Heart left ventricle (tissue), 16 donors: Measurements from ENCODE around the gene PDGFC. TPM values are rescaled to one million over a fixed set of nuclear protein-coding genes. Genes with fewer than 3 reads are reported as not detected.

Experiments
- ATAC-seq, 4 donors: fragments of 200-7000 bp; cut with Tn5 transposase; one replicate each; pipeline ENCODE4 v1.9.1; 2020 to 2022; ENCODE audit warnings: moderate library complexity in 4 of 4, mild to moderate bottlenecking in 3 of 4, moderate number of reproducible peaks in 1 of 4
- DNase-seq, 5 donors: peaks; one replicate each; pipeline ENCODE4 v3.0.0-alpha.2; 2020
- H3K27ac ChIP-seq, 12 donors: fragments of 200-600 bp; sonication (generic) in 4 of 12; one replicate each; pipeline versions ENCODE4 v1.5.0 to v1.8.0; 2016 to 2022; ENCODE audit warnings: mild to moderate bottlenecking in 2 of 12
- H3K27me3 ChIP-seq, 9 donors: fragments of 200-600 bp; sonication (generic) in 2 of 9; one replicate each; pipeline versions ENCODE4 v1.5.1 to v1.8.0; 2016 to 2022; ENCODE audit warnings: mild to moderate bottlenecking in 3 of 9
- H3K36me3 ChIP-seq, 9 donors: fragments of 200-600 bp; sonication (generic) in 2 of 9; one replicate each; pipeline versions ENCODE4 v1.5.0 to v1.8.0; 2018 to 2022; ENCODE audit warnings: mild to moderate bottlenecking in 2 of 9
- H3K4me1 ChIP-seq, 12 donors: fragments of 200-600 bp; sonication (generic) in 4 of 12; one replicate each; pipeline versions ENCODE4 v1.5.0 to v1.8.0; 2016 to 2022; ENCODE audit warnings: mild to moderate bottlenecking in 3 of 12
- H3K4me3 ChIP-seq, 12 donors: fragments of 200-600 bp; sonication (generic) in 4 of 12; one replicate each; pipeline versions ENCODE4 v1.5.0 to v1.8.0; 2017 to 2022; ENCODE audit warnings: mild to moderate bottlenecking in 9 of 12, moderate library complexity in 4 of 12
- H3K9me3 ChIP-seq, 12 donors: fragments of 200-600 bp; sonication (generic) in 4 of 12; one replicate each; pipeline versions ENCODE4 v1.5.0 to v1.8.0; 2016 to 2022; ENCODE audit warnings: mild to moderate bottlenecking in 1 of 12
- POLR2A ChIP-seq, 2 donors: fragments of 450-650 bp; IDR thresholded peaks; one replicate each; pipeline ENCODE4 v1.6.1; 2017; ENCODE audit warnings: antibody characterized with exemption in 2 of 2, mild to moderate bottlenecking in 2 of 2, moderate library complexity in 2 of 2
- WGBS, 4 donors: extraction: QIAGEN DNeasy Blood & Tissue Kit in 2 of 4; methylation state at CpG; one replicate each; pipeline versions ENCODE4 v1.1.5 to v1.1.7; 2013 to 2018; 5-methylcytosine and 5-hydroxymethylcytosine counted together
- intact Hi-C, 10 donors: fragments of 100-400 bp; cut with DNase I; formaldehyde crosslinking; loops; one replicate each; pipeline versions ENCODE4 v1.11.1 to v1.14.2; 2022
- polyA plus RNA-seq, 2 donors: library from polyadenylated mRNA; stranded (reverse); fragments of 200-250 nt; gene quantifications; one replicate each; pipeline ENCODE4 v1.2.3, GENCODE V29; 2013
- total RNA-seq, 9 donors: library from RNA; depleted of rRNA in 2 of 9; stranded (reverse); fragments of >200 nt in 2 of 9; fragmentation: NEBNext Ultra II Directional in 3 of 9; extraction: Animal tissue kit (Norgen Biotek cat#: 25700) in 3 of 9; gene quantifications; one replicate each; pipeline versions ENCODE4 v1.1.0 to v1.2.4, GENCODE V29; 2016 to 2023
- TF ChIP-seq, protein P1 (sequence below), 12 donors: fragments of 200-600 bp; sonication (generic) in 4 of 12; IDR thresholded peaks; one replicate each; pipeline versions ENCODE4 v1.5.0 to v1.8.0; 2018 to 2022; ENCODE audit warnings: antibody characterized with exemption in 12 of 12, mild to moderate bottlenecking in 5 of 12
- donor health status: ischemic (EF 13 %, LVEDD 7.1; RV severe dilation, severe dysfunction).
- donor health status: healthy with polysubstance abuse.
- donor health status: DM: no; HTN: yes; CAD: no.
- donor health status: DM: no; HTN: no; CAD: no.
- donor health status: ischemic (EF 25% LVEDD 6.9; RV normal size, moderate dysfunction).
- donor health status: ischemic (EF 25% LVEDD 5.7; RV mildly dilated, moderate dysfunction).
- donor health status: healthy.
- donor health status: DM: yes; HTN: yes; CAD: no.
- donor health status: ischemic (EF 35%, LVEDD 5.7; RV mildly dilated, moderate dysfunction).
- donor health status: nonischemic (EF 11% LVEDD 7.7; RV severe dilation, severe dysfunction).
- donor health status: DM: yes; HTN: yes; CAD: no.
- donor health status: PGD.
- donor health status: ischemic (EF 29% LVEDD 5.4; RV normal size, mild dysfunction).
- donor health status: nonischemic (EF 23%, LVEDD 6.1; RV moderate dilation, normal function).

PDGFC gene
- total and polyA plus RNA-seq, 11 donors = 2.5 to 29.6 (median 12.2) TPM

DNA sequence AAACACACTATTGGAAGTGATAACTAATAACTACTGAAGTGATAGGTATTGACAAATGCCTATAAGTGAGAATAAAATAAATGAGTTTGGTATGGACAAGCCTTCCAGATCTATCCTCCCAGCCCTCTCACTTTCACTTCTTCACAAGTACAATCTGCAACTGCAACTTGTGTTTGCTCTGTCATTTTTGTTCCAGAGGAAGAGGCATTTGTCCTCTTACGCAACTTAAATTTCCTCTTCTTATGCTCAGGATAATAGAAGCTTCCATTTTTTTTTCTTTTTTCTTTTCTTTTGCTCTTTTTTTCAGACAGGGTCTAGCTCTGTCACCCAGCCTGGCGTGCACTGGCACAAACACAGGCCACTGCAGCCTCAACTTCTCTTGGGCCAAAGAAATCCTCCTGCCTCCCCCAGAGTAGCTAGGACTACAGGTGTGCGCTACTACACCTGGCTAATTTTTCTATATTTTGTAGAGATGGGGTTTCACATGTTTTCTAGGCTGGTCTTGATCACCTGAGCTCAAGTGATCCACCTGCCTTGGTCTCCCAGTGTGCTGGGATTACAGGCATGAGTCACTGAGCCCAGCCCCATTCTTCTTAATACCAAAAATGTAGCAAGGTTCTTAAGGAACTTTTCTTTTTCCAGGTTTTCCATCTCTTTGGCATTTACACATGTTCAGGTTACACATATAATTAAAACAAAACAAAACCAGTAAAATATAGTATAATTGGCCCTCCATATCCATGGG is 73.1 kb downstream of the PDGFC start:
- Histone ChIP-seq H3K27me3 (no peaks in the 10 kb centered on the region), H3K36me3 (no peaks in the 10 kb centered on the region), H3K4me3 (no peak overlapping the region), H3K27ac (peak overlapping the region in 1 of 12 donors; percentile 61), H3K9me3 (no peaks in the 10 kb centered on the region), H3K4me1 (peaks cover 0 to 20% (median 0%) of the 10 kb centered on the region in 12 donors)
- 54 to 86% (median 56%) methylated on average over 3 of the region's 3 CpGs for WGBS, 4 donors
- peak in 2 of 4 donors; percentile 13 to 29 for ATAC-seq
- TF ChIP-seq, protein P1, sequence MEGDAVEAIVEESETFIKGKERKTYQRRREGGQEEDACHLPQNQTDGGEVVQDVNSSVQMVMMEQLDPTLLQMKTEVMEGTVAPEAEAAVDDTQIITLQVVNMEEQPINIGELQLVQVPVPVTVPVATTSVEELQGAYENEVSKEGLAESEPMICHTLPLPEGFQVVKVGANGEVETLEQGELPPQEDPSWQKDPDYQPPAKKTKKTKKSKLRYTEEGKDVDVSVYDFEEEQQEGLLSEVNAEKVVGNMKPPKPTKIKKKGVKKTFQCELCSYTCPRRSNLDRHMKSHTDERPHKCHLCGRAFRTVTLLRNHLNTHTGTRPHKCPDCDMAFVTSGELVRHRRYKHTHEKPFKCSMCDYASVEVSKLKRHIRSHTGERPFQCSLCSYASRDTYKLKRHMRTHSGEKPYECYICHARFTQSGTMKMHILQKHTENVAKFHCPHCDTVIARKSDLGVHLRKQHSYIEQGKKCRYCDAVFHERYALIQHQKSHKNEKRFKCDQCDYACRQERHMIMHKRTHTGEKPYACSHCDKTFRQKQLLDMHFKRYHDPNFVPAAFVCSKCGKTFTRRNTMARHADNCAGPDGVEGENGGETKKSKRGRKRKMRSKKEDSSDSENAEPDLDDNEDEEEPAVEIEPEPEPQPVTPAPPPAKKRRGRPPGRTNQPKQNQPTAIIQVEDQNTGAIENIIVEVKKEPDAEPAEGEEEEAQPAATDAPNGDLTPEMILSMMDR (IDR thresholded peaks at IDR 0.05) = no peak
- no peak for TF ChIP-seq POLR2A (IDR thresholded peaks at IDR 0.05)
- DNase-seq = no peak
- intact Hi-C loops = no loop called here

DNA sequence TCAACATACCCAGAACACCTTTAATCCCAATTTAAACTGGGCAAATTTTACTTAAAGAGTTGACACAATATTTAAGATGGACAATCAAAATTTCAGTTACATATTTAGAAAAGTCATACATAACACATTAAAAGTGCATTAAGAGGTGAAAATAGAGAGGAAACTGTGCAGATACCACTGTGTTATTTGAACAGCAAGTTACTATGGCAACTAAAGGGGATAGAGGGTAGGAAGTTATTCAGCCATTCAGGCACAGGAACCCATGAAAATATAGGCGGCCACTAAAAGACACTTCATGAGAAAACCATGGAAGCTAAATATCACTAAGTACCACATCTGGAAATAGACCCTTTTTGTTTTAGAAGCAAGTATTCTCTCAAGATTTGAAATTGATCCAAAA is 75.1 kb downstream of the PDGFC start:
- ATAC-seq (no peak), DNase-seq (no peak)
- WGBS, 4 donors = 57 to 65% (median 62%) methylated on average over 1 of the region's 1 CpG
- TF ChIP-seq, protein P1 (IDR thresholded peaks at IDR 0.05) = no peak
- no peak for TF ChIP-seq POLR2A (IDR thresholded peaks at IDR 0.05)
- no peaks in the 10 kb centered on the region for H3K9me3 ChIP-seq
- intact Hi-C loops = no loop called here
- no peak overlapping the region for H3K27ac ChIP-seq
- no peaks in the 10 kb centered on the region for H3K27me3 ChIP-seq
- H3K36me3 ChIP-seq = no peaks in the 10 kb centered on the region
- H3K4me1 ChIP-seq = peaks cover 0 to 12% (median under 1%) of the 10 kb centered on the region in 12 donors
- H3K4me3 ChIP-seq = no peak overlapping the region

DNA sequence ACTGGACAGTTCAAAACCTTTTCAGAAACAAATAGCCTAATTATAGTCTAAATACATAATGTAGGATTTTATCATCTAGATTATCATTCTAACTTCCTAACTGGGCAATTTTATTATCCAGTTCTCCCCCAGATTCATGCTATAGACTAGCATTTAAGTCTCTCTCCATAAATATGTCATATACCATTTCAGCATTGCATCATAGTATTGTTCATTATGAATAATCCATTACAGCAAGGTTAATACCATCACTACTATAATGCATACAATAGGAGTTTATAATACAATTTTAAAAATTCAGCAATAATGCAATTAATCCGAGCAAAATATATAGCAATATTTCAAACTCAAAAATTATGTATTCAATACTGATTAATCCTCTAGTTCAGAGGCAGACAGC is 77.4 kb downstream of the PDGFC start:
- intact Hi-C loops = no loop called here
- 79 to 91% (median 86%) methylated on average over 1 of the region's 1 CpG for WGBS, 4 donors
- Histone ChIP-seq H3K4me3 (no peak overlapping the region), H3K27ac (no peak overlapping the region), H3K27me3 (no peaks in the 10 kb centered on the region), H3K9me3 (no peaks in the 10 kb centered on the region), H3K36me3 (no peaks in the 10 kb centered on the region), H3K4me1 (peaks cover 0 to 19% (median 2%) of the 10 kb centered on the region in 12 donors)
- ATAC-seq = no peak
- DNase-seq = no peak
- TF ChIP-seq, protein P1 (IDR thresholded peaks at IDR 0.05) = no peak
- no peak for TF ChIP-seq POLR2A (IDR thresholded peaks at IDR 0.05)

DNA sequence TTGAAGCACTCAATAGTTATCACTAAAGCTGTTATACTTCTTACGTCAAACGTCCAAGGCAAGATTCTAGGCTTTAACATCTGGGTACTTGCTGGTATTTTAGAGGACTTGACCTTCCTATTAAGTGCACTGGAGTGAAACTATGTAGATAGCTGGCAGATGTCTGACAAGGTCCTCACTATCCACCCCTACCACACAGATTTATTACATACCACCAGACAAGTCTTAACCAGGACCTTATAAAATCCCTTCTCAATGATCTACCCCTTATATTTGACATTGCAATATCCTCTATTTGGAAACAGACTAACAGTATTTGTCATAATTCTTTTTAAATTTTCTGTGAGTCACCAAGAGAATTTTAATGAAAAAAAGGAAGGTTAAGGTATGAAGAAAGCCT is 78.8 kb downstream of the PDGFC start:
- no peak for TF ChIP-seq POLR2A (IDR thresholded peaks at IDR 0.05)
- TF ChIP-seq, protein P1 (IDR thresholded peaks at IDR 0.05) = no peak
- peaks cover 0 to 19% (median 2%) of the 10 kb centered on the region in 12 donors for H3K4me1 ChIP-seq
- peak in 3 of 4 donors; percentile 26 to 69 (median 29) for ATAC-seq

More for the DNA sequence above, 78.8 kb downstream of the PDGFC start:
- no peak for DNase-seq
- no peaks in the 10 kb centered on the region for H3K36me3 ChIP-seq
- no peak overlapping the region for H3K4me3 ChIP-seq
- no peak overlapping the region for H3K27ac ChIP-seq
- intact Hi-C loops = no loop called here
- H3K27me3 ChIP-seq = no peaks in the 10 kb centered on the region
- 28 to 43% (median 37%) methylated on average over 2 of the region's 2 CpGs for WGBS, 4 donors
- H3K9me3 ChIP-seq = no peaks in the 10 kb centered on the region
